GM21529 (cell line): Measurements from ENCODE around the gene SPECC1.

Experiments used
- ATAC-seq: cut with Tn5 transposase; IDR thresholded peaks from one replicate; pipeline ENCODE4 v1.9.1; 2021; ENCODE audit not compliant: unreplicated experiment

The SPECC1 gene

DNA sequence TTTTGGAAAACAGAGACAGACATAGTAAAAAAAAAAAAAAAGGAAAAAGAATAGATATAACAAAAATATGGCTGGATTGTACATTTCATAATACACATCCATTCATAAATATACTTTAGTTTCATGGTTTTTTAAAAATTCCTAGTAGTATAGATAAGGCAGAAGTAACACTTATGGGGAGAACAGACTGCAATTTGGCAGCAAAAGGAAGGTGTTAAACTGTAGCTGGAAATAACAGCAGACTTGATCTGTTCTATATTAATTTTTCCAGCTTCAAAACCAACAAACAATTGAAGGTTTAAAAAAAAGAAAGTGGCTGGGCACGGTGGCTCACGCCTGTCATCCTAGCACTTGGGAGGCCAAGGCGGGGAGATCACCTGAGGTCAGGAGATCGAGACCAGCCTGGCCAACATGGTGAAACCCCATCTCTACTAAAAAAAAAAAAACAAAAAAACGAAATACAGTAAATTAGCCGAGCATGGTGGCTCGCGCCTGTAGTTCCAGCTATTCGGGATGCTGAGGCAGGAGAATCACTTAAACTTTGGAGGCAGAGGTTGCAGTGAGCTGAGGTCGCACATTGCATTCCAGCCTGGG is 191.8 kb downstream of the SPECC1 start:
- no peak for ATAC-seq

DNA sequence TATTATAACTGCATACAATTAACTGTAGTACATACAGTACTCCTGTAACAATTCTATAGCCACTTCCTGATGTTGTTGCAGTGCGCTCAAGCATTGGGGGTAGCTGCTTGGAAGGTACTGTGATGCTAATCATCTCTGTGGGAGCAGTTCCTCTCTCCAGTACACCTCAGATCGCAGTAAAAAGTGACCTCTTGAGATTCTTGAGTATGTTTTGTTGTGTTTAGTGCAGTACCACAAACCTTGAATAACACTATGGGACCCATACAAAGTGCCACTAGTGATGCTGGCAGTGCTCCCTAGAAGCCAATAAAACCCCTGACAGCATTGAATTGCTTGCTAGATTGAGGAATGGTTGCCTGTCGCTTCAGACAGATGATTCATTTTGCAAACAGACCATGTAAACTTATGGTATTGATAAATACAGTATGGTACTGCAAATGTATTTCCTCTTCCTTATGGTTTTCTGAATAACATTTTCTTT is 193.0 kb downstream of the SPECC1 start:
- no peak for ATAC-seq

DNA sequence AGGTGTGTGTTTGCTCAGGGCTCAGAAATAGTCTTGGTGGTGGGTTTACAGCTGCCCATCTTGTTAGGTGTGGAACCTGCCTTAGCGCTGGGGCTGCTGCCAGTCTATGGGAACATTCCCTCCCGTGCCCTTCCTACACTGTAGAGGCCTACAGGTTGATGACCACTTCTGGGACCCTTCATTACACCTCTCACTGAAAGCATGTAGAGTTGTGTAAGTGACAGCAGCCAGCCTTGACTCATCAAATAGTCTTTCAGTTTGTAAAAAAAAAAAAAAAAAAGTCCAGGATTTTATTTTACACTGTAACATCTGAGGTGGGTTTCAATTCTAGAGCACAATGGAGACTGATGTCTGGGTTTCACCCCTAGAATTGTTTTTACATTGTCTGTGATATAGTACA is 193.9 kb downstream of the SPECC1 start:
- ATAC-seq = no peak

DNA sequence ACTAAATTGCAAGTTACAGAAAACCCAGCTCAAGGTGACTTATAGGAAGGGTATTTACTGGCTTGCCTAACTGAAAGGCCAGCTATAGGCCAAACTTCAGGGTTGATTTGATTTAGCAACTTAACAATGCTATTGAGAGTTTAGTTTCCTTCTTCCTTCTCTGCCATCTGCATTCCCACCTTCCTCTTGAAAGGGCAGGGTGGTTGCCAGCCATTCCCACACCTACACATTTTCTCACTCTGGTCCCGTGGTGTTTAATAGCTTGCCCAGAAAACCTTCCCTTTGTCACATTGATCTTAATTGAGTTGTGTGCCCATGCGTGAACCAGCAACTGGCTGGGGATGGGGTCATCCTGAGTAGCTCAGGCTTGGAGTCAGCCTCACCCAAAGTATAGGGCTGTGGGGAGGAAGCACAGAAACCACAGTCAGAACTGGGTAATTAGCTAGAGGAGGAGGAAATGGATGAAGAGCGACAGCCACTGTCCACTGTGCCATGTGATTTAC is 194.7 kb downstream of the SPECC1 start:
- no peak for ATAC-seq

- no peak for ATAC-seq
Observed at GRCh38 chr17:20205609-20206008, 196.4 kb downstream of the SPECC1 start.

DNA sequence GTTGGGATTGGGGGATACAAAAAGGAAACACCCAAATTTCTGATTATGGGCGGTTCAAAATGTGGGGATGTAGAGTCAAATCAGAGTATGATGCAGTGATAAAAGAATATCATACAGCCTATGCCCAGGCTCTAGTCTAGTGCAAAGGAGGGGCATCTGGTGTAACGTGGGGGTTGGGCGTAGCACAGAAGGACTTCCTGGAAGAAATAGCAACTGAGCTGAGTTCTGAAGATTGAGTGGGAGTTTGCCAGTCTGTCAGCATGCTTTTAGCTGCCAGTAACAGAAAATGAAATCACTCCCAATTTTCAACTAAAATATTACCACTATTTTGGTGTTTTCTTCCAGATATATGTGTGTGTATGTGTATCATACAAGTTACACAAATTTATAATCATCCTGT is 196.9 kb downstream of the SPECC1 start:
- ATAC-seq = no peak

DNA sequence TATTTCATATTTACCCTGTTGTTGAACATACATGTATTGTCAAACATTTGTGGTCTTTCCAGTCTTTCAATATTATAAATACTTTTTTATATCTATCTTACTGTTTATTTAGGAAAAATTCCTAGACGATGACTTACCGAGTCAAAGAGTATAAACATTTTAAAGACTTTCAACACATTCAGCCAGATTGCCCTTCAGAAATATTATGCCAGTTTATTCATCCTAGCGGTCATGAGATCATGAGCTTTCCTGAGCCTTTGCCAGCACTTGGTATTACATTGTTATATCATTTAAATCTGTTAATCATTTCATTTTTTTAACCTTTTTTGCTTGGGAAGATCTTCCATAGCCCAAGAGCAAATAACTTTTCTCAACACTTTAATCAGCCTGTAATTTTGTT is 197.4 kb downstream of the SPECC1 start:
- ATAC-seq = no peak

DNA sequence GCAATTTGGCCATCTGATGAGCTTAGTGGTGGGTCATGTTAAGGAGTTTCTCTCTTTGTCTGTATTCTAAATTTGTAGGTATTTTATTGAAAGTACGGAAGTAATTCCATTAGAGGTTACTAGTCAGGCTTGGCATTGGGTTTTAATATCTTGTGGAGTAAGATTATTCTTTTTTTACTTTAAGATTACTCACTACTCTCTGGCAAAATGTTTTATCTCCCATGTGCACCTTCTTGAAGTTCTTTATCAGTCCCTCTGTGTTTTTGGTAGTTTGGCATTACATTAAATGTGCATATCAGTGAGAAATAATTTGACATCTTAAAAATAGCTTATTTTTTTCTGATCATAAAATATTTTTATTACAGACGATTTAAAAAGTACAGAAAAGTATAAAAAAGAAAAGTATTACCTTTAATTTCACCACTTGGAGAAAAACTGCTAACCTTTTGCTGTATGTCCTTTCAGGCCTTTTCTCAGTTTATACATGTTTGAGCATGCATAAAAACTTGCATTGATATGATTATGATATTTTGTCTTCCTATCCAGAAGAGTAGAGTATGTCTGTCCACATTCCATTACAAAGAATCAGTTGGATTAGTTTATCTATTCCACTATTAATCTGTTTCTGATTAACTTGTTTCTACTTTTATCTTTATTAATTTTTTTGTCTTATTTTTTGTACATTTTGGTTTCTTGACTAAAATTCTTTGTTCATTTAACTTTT is 198.3 kb downstream of the SPECC1 start:
- no peak for ATAC-seq

DNA sequence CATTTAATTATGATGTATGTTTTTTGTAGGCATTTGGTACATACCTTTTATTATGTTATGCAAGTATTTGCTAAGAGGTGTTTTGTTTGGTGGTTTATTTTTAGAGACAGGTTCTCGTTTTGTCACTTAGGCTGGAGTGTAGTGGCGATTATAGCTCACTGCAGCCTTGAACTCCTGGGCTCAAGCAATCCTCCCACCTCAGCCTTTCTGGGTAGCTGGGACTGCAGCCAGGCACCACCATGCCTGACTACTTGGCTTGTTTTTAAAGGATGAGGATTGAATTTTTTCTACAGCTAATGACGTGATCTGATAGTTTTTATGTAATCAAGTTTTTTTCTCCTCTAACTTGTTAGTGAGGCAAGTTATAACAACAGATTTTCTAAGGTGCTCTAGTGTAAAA is 199.6 kb downstream of the SPECC1 start:
- ATAC-seq = no peak

GRCh38 chr17:20210180-20210579 is 201.0 kb downstream of the SPECC1 start:
- no peak for ATAC-seq

DNA sequence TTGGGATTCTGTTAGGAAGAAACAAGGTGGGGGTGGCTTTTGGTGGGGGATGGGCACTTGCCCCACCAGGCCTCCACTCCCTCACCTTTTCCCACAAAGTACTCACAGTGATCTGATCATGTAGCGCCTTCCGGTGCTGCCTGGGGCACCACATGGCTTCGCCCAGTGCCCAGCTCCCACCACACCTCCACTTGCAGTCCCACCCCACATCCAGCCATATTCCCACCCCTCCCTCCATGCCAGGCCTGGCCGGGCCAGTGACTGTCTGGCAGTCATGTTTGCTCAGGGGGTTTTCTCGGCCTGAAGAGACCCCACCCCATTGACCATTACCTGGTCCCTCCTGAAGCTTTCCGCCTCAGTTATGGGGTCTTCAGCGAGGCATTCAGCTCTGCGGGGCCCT is 201.5 kb downstream of the SPECC1 start:
- ATAC-seq = no peak

DNA sequence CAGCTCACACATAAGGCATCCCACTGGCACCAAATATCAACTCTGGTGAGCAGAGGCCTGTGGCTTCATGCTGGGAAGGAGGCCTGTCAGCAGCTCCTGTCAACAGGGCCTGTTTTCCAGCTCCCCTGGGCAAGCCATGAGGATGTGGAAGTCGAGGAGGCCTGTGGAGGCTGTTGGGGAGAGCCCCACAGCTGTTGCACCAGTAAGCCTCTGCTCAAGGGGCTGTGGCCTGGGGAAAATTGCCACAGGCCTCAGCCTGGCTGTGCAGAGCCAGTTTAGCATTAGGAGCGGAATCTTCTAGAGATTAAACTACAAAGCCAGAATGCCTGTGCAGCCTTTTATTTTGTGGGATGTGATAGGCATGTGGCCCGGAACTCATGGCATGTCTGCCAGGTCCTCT is 202.1 kb downstream of the SPECC1 start:
- ATAC-seq = no peak

DNA sequence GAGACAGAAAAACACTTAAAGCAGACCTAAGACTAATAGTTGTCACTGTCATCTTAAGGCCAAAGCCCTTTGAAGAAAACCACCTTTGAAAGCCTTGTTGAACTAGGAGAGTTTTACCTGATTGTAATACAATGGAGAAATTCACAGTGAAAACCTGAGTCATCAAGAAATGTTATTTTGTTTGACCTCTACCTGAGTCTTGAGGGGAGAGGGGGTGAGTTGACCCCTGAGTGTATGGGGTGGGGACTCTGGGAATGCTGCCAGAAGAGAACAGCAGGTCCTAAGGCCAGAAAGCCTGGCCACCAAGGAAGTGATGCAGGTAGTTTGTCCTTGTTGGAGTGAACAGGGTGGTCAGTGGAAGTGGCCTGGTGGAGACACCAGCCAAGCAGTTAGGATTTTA is 204.3 kb downstream of the SPECC1 start:
- ATAC-seq = no peak

DNA sequence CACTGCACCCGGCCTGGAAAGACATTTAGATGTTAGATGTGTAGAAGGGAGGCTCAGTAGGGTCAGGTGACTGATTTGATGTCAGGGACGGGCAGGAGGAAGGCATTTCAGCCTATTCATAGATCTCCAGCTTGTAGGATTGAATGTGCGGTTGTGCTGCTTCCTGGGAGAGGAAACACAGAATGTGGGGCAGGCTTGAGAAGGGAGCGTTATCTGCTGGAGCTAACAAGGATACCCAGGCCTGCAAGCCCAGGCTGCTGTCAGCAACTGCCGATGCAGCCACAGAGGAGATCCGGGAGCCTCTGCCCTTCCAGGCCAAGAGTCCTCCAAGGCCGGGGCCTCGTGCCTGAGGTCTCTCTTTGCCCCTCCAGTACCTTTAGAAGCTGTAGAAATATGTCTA is 205.6 kb downstream of the SPECC1 start:
- no peak for ATAC-seq

- ATAC-seq = no peak
Observed at GRCh38 chr17:20216154-20216815, 207.1 kb downstream of the SPECC1 start.

DNA sequence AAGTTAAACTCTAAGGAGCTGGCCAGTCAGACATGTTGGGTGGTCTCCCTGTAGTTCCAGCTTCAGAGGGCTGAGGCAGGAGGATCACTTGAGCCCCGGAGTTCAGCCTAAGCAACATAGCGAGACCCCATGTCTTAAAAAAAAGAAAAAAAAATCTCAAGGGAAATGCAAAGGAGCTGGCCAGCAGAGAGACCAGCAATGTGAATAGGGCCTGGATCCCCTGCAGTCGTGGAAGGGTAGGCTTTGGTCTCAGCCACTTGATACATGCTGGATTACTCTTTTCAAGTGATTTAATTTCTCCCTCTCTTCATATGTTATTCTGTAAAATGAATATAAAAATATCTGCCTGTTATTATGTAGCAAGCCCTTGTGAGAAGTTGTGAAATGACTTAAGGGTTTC is 207.7 kb downstream of the SPECC1 start:
- ATAC-seq = no peak

DNA sequence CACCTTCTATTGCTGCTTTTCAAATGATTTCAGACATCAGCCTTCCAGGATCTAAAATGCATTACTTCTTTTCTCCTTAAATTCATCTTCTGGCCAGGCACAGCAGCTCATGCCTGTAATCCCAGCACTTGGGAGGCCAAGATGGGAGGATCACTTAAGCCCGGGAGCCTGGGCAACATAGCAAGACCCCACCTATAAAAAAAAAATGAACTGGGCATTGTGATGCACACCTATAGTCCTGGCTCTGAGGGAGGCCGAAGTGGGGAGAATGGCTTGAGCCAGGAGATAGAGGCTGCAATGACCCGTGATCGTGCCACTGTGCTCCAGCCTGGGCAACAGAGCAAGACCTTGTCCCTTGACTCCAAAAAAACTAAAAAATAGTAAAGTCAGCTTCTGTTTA is 208.5 kb downstream of the SPECC1 start:
- ATAC-seq = no peak

- ATAC-seq = no peak
Observed at GRCh38 chr17:20218272-20218671, 209.1 kb downstream of the SPECC1 start.

GRCh38 chr17:20223808-20224328 is 214.7 kb downstream of the SPECC1 start:
- ATAC-seq = no peak

- no peak for ATAC-seq
Observed at GRCh38 chr17:20224379-20224778, 215.2 kb downstream of the SPECC1 start.

DNA sequence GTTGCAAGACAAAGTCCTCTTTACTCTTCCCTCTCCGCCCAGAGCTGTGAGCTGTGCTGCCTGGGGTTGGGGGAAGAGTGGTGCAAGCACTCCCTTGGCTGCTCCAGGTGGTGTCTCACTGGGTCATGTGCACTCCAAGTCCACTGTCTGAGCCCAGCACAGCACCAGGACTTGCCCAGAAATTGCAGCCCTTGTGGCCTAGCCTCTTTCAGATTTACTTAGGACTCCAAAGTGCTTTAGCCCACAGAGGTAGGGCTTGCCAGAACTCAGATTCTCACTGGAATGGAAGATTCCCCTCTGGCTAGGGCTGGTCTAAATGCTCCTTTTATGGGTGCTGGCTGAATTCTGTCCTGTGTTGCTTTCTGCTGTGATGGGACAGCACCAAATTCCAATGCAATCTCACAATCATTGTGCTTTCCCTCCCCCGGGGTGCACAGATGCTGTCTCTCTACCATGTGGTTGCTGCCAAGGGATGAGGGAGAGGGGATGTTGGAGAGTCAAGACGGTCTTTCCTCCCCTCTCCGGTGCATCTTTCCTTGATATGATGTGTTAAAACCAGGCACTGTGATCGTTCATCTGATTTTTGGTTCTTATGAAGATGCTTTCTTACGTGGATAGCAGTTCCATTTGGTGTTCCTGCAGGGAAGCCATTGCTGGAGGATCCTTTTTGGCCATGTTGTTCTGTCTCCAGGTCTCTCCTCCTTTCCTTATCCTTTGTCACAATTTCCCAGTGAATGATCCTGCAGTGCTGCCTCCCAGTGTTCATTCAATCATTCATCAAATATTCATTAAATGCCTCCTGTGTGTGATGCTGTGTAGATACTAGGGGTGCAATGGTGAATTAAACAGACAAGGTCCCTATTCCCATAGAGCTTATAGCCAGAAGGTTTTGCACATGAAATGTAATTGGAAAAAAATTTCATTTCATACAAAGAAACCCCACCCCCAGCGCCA is 216.3 kb downstream of the SPECC1 start:
- ATAC-seq = no peak
